Activated CD4-positive, alpha-beta T cell treated with anti-CD3 and anti-CD28 coated beads, Interleukin-2, amount 10 ng/mL, durations not matched to agents 24 days and 14 days (primary cell): ENCODE results near the gene GRK5. TPM values are rescaled to one million over a fixed set of nuclear protein-coding genes. Genes with fewer than 3 reads are reported as not detected.

Experiments used
- DNase-seq: peaks from one replicate; pipeline ENCODE4 v3.0.0; 2022
- H3K27ac Mint-ChIP-seq: one replicate; pipeline ENCODE4 v1.8.0; 2022; ENCODE audit warnings: mild to moderate bottlenecking, mixed read lengths
- H3K27me3 Mint-ChIP-seq: one replicate; pipeline ENCODE4 v1.8.0; 2022; ENCODE audit warnings: mixed read lengths
- H3K36me3 Mint-ChIP-seq: one replicate; pipeline ENCODE4 v1.8.0; 2022; ENCODE audit warnings: low read depth, mild to moderate bottlenecking, mixed read lengths
- H3K4me1 Mint-ChIP-seq: one replicate; pipeline ENCODE4 v1.8.0; 2021; ENCODE audit warnings: mixed read lengths
- H3K4me3 Mint-ChIP-seq: one replicate; pipeline ENCODE4 v1.8.0; 2022; ENCODE audit warnings: mild to moderate bottlenecking, moderate library complexity, mixed read lengths
- H3K9me3 Mint-ChIP-seq: one replicate; pipeline ENCODE4 v1.8.0; 2021; ENCODE audit warnings: mixed read lengths
- intact Hi-C: fragments of 100-400 bp; cut with micrococcal nuclease; formaldehyde crosslinking; loops from one replicate; pipeline ENCODE4 v1.15.1; 2023
- total RNA-seq: library from RNA; stranded (reverse); gene quantifications from 2 replicates; pipeline ENCODE4 v1.2.3, GENCODE V29; 2022

GRK5 gene
- total RNA-seq, 1 donor from 2014 or later, result 27.3 TPM

- H3K4me3 Mint-ChIP-seq, result peak overlapping the region; percentile 72
These were observed 294.3 kb downstream of the GRK5 start for GRCh38 chr10:119501690-119502089.

GRCh38 chr10:119502209-119502608 is 294.8 kb downstream of the GRK5 start:
- peak; percentile 93 for DNase-seq
- H3K4me1 Mint-ChIP-seq, result peaks cover 73% of the 10 kb centered on the region
- H3K27ac Mint-ChIP-seq, result peak overlapping the region; percentile 97
- H3K9me3 Mint-ChIP-seq, result no peaks in the 10 kb centered on the region
- intact Hi-C loops, result loop anchor here (1.0 to 5.0 kb wide), 5 partner anchors 15 to 295 kb away; partner anchors contain the start of genes GRK5 and TIAL1
- peaks cover 82% of the 10 kb centered on the region for H3K36me3 Mint-ChIP-seq
- no peaks in the 10 kb centered on the region for H3K27me3 Mint-ChIP-seq
- H3K4me3 Mint-ChIP-seq, result peak overlapping the region; percentile 72

More at GRCh38 chr10:119501690-119502089, 294.3 kb downstream of the GRK5 start:
- Mint-ChIP-seq H3K36me3 (peaks cover 78% of the 10 kb centered on the region), H3K27ac (peak overlapping the region; percentile 97), H3K27me3 (no peaks in the 10 kb centered on the region), H3K9me3 (no peaks in the 10 kb centered on the region), H3K4me1 (peaks cover 73% of the 10 kb centered on the region)
- intact Hi-C loops, result loop anchor here (1.0 to 5.0 kb wide), 5 partner anchors 15 to 295 kb away; partner anchors contain the start of genes GRK5 and TIAL1
- peak; percentile 71 for DNase-seq

- H3K4me3 Mint-ChIP-seq, result peak overlapping the region; percentile 72
- intact Hi-C loops, result loop anchor here (1.0 to 5.0 kb wide), 5 partner anchors 14 to 296 kb away; partner anchors contain the start of genes GRK5 and TIAL1
- DNase-seq, result no peak
- peaks cover 68% of the 10 kb centered on the region for H3K4me1 Mint-ChIP-seq
- H3K9me3 Mint-ChIP-seq, result no peaks in the 10 kb centered on the region
- H3K27me3 Mint-ChIP-seq, result no peaks in the 10 kb centered on the region
- peak overlapping the region; percentile 97 for H3K27ac Mint-ChIP-seq
- peaks cover 78% of the 10 kb centered on the region for H3K36me3 Mint-ChIP-seq
These were observed 295.3 kb downstream of the GRK5 start for GRCh38 chr10:119502618-119503155.

- H3K36me3 Mint-ChIP-seq, result peaks cover 77% of the 10 kb centered on the region
- H3K4me3 Mint-ChIP-seq, result no peak overlapping the region
- intact Hi-C loops, result loop anchor here (2.0 to 5.0 kb wide), 4 partner anchors 13 to 297 kb away; partner anchors contain the start of genes GRK5 and TIAL1
- no peaks in the 10 kb centered on the region for H3K27me3 Mint-ChIP-seq
- peak overlapping the region; percentile 71 for H3K27ac Mint-ChIP-seq
- H3K9me3 Mint-ChIP-seq, result no peaks in the 10 kb centered on the region
- DNase-seq, result no peak
- H3K4me1 Mint-ChIP-seq, result peaks cover 66% of the 10 kb centered on the region
These were observed 296.4 kb downstream of the GRK5 start for GRCh38 chr10:119503821-119504220.

- intact Hi-C loops, result loop anchor here (5.0 kb wide), 2 partner anchors 93 to 197 kb away; partner anchors contain the start of gene TIAL1
- DNase-seq, result no peak
- no peaks in the 10 kb centered on the region for H3K27me3 Mint-ChIP-seq
- H3K27ac Mint-ChIP-seq, result peak overlapping the region; percentile 71
- H3K36me3 Mint-ChIP-seq, result peaks cover 74% of the 10 kb centered on the region
- no peaks in the 10 kb centered on the region for H3K9me3 Mint-ChIP-seq
- no peak overlapping the region for H3K4me3 Mint-ChIP-seq
- peaks cover 58% of the 10 kb centered on the region for H3K4me1 Mint-ChIP-seq
These were observed 297.3 kb downstream of the GRK5 start for GRCh38 chr10:119504651-119505050.

GRCh38 chr10:119505131-119505551 is 297.8 kb downstream of the GRK5 start:
- peak overlapping the region; percentile 67 for H3K27ac Mint-ChIP-seq
- DNase-seq, result no peak
- no peak overlapping the region for H3K4me3 Mint-ChIP-seq
- H3K36me3 Mint-ChIP-seq, result peaks cover 73% of the 10 kb centered on the region
- H3K27me3 Mint-ChIP-seq, result no peaks in the 10 kb centered on the region
- H3K4me1 Mint-ChIP-seq, result peaks cover 55% of the 10 kb centered on the region
- intact Hi-C loops, result no loop called here
- H3K9me3 Mint-ChIP-seq, result no peaks in the 10 kb centered on the region

Other genes with a start within 250 kb of the GRK5 start
- gene NANOS1, start 177.9 kb upstream of the GRK5 start, total RNA-seq, result 0.44 and 0.59 TPM in 2 replicates
- gene EIF3A, start 126.8 kb upstream of the GRK5 start, total RNA-seq, result 179 and 183 TPM in 2 replicates
- 18.6 and 23.2 TPM in 2 replicates for gene DENND10, start 103.5 kb upstream of the GRK5 start, total RNA-seq
- 58.1 and 63.0 TPM in 2 replicates for gene SFXN4, start 41.9 kb upstream of the GRK5 start, total RNA-seq
- 179 and 180 TPM in 2 replicates for gene PRDX3, start 28.8 kb upstream of the GRK5 start, total RNA-seq